Measurements from ENCODE around the gene SLC1A5. TPM values are rescaled to one million over a fixed set of nuclear protein-coding genes. Genes with fewer than 3 reads are reported as not detected.

The SLC1A5 gene
- total RNA-seq, 1 donor from 2014 or later = 304 TPM

GRCh38 chr19:46726971-46727501, 61.4 kb downstream of the SLC1A5 start:
- no peak overlapping the region for H3K27ac Mint-ChIP-seq (ENCODE audit: unreplicated experiment)
- H3K4me3 Mint-ChIP-seq (ENCODE audit: unreplicated experiment) = no peak overlapping the region
- H3K36me3 Mint-ChIP-seq (ENCODE audit: low read depth) = peaks cover 26% of the 10 kb centered on the region
- H3K4me1 Mint-ChIP-seq (ENCODE audit: low read depth) = peaks cover 20% of the 10 kb centered on the region
- TF ChIP-seq, protein P1, sequence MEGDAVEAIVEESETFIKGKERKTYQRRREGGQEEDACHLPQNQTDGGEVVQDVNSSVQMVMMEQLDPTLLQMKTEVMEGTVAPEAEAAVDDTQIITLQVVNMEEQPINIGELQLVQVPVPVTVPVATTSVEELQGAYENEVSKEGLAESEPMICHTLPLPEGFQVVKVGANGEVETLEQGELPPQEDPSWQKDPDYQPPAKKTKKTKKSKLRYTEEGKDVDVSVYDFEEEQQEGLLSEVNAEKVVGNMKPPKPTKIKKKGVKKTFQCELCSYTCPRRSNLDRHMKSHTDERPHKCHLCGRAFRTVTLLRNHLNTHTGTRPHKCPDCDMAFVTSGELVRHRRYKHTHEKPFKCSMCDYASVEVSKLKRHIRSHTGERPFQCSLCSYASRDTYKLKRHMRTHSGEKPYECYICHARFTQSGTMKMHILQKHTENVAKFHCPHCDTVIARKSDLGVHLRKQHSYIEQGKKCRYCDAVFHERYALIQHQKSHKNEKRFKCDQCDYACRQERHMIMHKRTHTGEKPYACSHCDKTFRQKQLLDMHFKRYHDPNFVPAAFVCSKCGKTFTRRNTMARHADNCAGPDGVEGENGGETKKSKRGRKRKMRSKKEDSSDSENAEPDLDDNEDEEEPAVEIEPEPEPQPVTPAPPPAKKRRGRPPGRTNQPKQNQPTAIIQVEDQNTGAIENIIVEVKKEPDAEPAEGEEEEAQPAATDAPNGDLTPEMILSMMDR (IDR thresholded peaks at IDR 0.05) = no peak
- no peaks in the 10 kb centered on the region for H3K9me3 Mint-ChIP-seq (ENCODE audit: low read depth)
- no peak for DNase-seq (ENCODE audit: low spot score)
- no peaks in the 10 kb centered on the region for H3K27me3 Mint-ChIP-seq (ENCODE audit: low read depth)

- peaks cover 29% of the 10 kb centered on the region for H3K36me3 Mint-ChIP-seq (ENCODE audit: low read depth)
Observed at GRCh38 chr19:46726551-46726950, 61.8 kb downstream of the SLC1A5 start.

DNA sequence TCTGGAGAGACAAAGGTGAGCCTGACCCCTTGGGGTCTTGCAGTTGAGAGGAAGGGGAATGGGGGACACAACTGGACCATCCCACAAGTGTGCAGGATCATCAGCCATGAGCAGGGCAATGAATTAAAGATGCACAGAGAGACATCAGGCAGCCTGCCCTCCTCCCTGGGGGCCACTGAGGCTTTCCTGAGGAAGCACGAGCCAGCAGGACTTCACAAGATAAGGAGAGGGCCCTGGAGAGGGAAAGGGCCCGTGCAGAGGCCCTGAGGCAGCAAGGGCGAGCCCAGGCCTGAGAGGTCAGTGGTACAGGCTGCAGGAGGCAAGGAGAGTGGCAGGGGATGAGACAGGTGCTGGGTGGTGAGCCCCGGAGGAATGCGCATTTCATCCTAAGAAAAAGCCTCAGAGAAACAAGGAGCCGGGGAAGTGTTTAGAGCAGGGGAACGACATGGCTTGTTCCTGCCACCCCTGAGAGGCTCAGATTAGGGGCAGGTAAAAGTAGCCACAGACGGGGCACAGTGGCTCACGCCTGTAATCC, 62.5 kb downstream of the SLC1A5 start:
- no peak overlapping the region for H3K27ac Mint-ChIP-seq (ENCODE audit: unreplicated experiment)
- no peak overlapping the region for H3K4me3 Mint-ChIP-seq (ENCODE audit: unreplicated experiment)
- TF ChIP-seq, protein P1 (IDR thresholded peaks at IDR 0.05) = no peak
- peaks cover 32% of the 10 kb centered on the region for H3K36me3 Mint-ChIP-seq (ENCODE audit: low read depth)
- DNase-seq (ENCODE audit: low spot score) = no peak
- no peaks in the 10 kb centered on the region for H3K9me3 Mint-ChIP-seq (ENCODE audit: low read depth)
- no peaks in the 10 kb centered on the region for H3K27me3 Mint-ChIP-seq (ENCODE audit: low read depth)
- H3K4me1 Mint-ChIP-seq (ENCODE audit: low read depth) = peaks cover 9% of the 10 kb centered on the region

More at GRCh38 chr19:46726551-46726950, 61.8 kb downstream of the SLC1A5 start:
- no peak overlapping the region for H3K27ac Mint-ChIP-seq (ENCODE audit: unreplicated experiment)
- no peaks in the 10 kb centered on the region for H3K27me3 Mint-ChIP-seq (ENCODE audit: low read depth)
- no peak overlapping the region for H3K4me3 Mint-ChIP-seq (ENCODE audit: unreplicated experiment)
- TF ChIP-seq, protein P1 (IDR thresholded peaks at IDR 0.05) = no peak
- peak; percentile 55 for DNase-seq (ENCODE audit: low spot score)
- no peaks in the 10 kb centered on the region for H3K9me3 Mint-ChIP-seq (ENCODE audit: low read depth)
- peaks cover 15% of the 10 kb centered on the region for H3K4me1 Mint-ChIP-seq (ENCODE audit: low read depth)

- H3K27me3 Mint-ChIP-seq (ENCODE audit: low read depth) = no peaks in the 10 kb centered on the region
- H3K36me3 Mint-ChIP-seq (ENCODE audit: low read depth) = peaks cover 32% of the 10 kb centered on the region
- no peak overlapping the region for H3K27ac Mint-ChIP-seq (ENCODE audit: unreplicated experiment)
Observed at GRCh38 chr19:46725036-46725820, 63.2 kb downstream of the SLC1A5 start.

More at GRCh38 chr19:46725036-46725820, 63.2 kb downstream of the SLC1A5 start:
- Mint-ChIP-seq H3K4me3 (ENCODE audit: unreplicated experiment) (no peak overlapping the region), H3K4me1 (ENCODE audit: low read depth) (peaks cover 3% of the 10 kb centered on the region), H3K9me3 (ENCODE audit: low read depth) (no peaks in the 10 kb centered on the region)
- TF ChIP-seq, protein P1 (IDR thresholded peaks at IDR 0.05) = no peak
- DNase-seq (ENCODE audit: low spot score) = no peak

Other genes with a start within 250 kb of the SLC1A5 start
- gene CALM3, start 187.3 kb downstream of the SLC1A5 start, total RNA-seq = 137 to 148 TPM (median 144 TPM) in 3 replicates
- gene PTGIR, start 163.5 kb downstream of the SLC1A5 start, total RNA-seq = 0.80 to 2.4 TPM (median 2.2 TPM) in 3 replicates
- gene GNG8, start 152.4 kb downstream of the SLC1A5 start, total RNA-seq = not detected in 3 replicates
- 17.1 to 18.7 TPM (median 18.5 TPM) in 3 replicates for gene DACT3, start 127.4 kb downstream of the SLC1A5 start, total RNA-seq
- 21.9 to 31.9 TPM (median 23.3 TPM) in 3 replicates for gene PRKD2, start 71.5 kb downstream of the SLC1A5 start, total RNA-seq
- 25.2 to 27.7 TPM (median 26.6 TPM) in 3 replicates for gene FKRP, start 42.5 kb downstream of the SLC1A5 start, total RNA-seq
- gene STRN4, start 42.1 kb downstream of the SLC1A5 start, total RNA-seq = 69.8 to 77.3 TPM (median 76.7 TPM) in 3 replicates
- gene AP2S1, start 62.3 kb upstream of the SLC1A5 start, total RNA-seq = 168 to 189 TPM (median 173 TPM) in 3 replicates
- gene ARHGAP35, start 72.4 kb upstream of the SLC1A5 start, total RNA-seq = 60.1 to 70.9 TPM (median 70.2 TPM) in 3 replicates
- gene NPAS1, start 231.2 kb upstream of the SLC1A5 start, total RNA-seq = 1.0 to 1.8 TPM (median 1.7 TPM) in 3 replicates

All from chondrocyte (in vitro differentiated cells).